ENCODE measurements around the gene ADCY10. TPM values are rescaled to one million over a fixed set of nuclear protein-coding genes. Genes with fewer than 3 reads are reported as not detected.

ADCY10 gene
- total and polyA plus RNA-seq, 9 of the 15 experiments (the other 6 are each of a cell fraction or from before 2014, with no cell fraction given): 0.08 to 0.86 (median 0.22) TPM

DNA sequence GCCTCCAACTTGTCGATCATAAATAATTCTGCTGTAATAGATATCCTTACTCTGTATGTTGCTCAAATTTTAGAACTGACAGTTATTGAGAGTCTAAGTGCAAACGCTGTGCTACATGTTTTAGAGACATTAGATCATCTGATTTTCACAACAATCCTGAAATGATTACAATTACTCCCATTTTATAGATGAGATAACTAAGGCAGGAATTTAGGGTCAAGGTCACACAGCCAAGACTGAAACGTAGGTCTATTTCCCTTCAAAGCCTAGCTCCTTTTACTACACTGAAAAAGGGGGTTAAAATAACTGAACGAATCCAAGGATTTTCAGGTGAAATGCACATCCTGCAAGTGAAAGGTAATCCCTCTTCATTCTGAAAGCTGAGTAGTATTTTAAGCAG lies 19.9 kb upstream of the ADCY10 start (continued):
- no peak for TF ChIP-seq KLF10 (CRISPR knock-in tag; IDR thresholded peaks at IDR 0.05)
- no peak for TF ChIP-seq HNRNPLL (IDR thresholded peaks at IDR 0.05; ENCODE audit: low read depth, low read length, poor library complexity, severe bottlenecking)
- TF ChIP-seq TEAD2 (tag; IDR thresholded peaks at IDR 0.05): 0 out of 2 replicates have a peak, but pooled peaks have one; percentile 28
- TF ChIP-seq ZNF445 (CRISPR knock-in tag; IDR thresholded peaks at IDR 0.05; ENCODE audit: low read depth): no peak
- no peak for TF ChIP-seq CHCHD3 (CRISPR knock-in tag; IDR thresholded peaks at IDR 0.05)
- no peak for TF ChIP-seq ETS2 (tag; IDR thresholded peaks at IDR 0.05; ENCODE audit: borderline replicate concordance, poor library complexity, severe bottlenecking)
- TF ChIP-seq, protein P1, sequence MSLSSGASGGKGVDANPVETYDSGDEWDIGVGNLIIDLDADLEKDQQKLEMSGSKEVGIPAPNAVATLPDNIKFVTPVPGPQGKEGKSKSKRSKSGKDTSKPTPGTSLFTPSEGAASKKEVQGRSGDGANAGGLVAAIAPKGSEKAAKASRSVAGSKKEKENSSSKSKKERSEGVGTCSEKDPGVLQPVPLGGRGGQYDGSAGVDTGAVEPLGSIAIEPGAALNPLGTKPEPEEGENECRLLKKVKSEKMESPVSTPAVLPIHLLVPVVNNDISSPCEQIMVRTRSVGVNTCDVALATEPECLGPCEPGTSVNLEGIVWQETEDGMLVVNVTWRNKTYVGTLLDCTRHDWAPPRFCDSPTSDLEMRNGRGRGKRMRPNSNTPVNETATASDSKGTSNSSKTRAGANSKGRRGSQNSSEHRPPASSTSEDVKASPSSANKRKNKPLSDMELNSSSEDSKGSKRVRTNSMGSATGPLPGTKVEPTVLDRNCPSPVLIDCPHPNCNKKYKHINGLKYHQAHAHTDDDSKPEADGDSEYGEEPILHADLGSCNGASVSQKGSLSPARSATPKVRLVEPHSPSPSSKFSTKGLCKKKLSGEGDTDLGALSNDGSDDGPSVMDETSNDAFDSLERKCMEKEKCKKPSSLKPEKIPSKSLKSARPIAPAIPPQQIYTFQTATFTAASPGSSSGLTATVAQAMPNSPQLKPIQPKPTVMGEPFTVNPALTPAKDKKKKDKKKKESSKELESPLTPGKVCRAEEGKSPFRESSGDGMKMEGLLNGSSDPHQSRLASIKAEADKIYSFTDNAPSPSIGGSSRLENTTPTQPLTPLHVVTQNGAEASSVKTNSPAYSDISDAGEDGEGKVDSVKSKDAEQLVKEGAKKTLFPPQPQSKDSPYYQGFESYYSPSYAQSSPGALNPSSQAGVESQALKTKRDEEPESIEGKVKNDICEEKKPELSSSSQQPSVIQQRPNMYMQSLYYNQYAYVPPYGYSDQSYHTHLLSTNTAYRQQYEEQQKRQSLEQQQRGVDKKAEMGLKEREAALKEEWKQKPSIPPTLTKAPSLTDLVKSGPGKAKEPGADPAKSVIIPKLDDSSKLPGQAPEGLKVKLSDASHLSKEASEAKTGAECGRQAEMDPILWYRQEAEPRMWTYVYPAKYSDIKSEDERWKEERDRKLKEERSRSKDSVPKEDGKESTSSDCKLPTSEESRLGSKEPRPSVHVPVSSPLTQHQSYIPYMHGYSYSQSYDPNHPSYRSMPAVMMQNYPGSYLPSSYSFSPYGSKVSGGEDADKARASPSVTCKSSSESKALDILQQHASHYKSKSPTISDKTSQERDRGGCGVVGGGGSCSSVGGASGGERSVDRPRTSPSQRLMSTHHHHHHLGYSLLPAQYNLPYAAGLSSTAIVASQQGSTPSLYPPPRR (CRISPR knock-in tag; IDR thresholded peaks at IDR 0.05; ENCODE audit: borderline replicate concordance): no peak
- no peak for TF ChIP-seq LEF1 (IDR thresholded peaks at IDR 0.05)
- TF ChIP-seq, protein P2, sequence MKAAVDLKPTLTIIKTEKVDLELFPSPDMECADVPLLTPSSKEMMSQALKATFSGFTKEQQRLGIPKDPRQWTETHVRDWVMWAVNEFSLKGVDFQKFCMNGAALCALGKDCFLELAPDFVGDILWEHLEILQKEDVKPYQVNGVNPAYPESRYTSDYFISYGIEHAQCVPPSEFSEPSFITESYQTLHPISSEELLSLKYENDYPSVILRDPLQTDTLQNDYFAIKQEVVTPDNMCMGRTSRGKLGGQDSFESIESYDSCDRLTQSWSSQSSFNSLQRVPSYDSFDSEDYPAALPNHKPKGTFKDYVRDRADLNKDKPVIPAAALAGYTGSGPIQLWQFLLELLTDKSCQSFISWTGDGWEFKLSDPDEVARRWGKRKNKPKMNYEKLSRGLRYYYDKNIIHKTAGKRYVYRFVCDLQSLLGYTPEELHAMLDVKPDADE (conservative IDR thresholded peaks at IDR 0.05; ENCODE audit: control insufficient read depth, low read depth, low read length): no peak
- no peak for TF ChIP-seq U2AF1 (optimal IDR thresholded peaks at IDR 0.05; ENCODE audit: low read depth, low read length)
- no peak for TF ChIP-seq POU5F1 (IDR thresholded peaks at IDR 0.05; ENCODE audit: borderline replicate concordance, low read depth, low read length, partially characterized antibody)
